Measurements from ENCODE around the gene KCNG2.

DNA sequence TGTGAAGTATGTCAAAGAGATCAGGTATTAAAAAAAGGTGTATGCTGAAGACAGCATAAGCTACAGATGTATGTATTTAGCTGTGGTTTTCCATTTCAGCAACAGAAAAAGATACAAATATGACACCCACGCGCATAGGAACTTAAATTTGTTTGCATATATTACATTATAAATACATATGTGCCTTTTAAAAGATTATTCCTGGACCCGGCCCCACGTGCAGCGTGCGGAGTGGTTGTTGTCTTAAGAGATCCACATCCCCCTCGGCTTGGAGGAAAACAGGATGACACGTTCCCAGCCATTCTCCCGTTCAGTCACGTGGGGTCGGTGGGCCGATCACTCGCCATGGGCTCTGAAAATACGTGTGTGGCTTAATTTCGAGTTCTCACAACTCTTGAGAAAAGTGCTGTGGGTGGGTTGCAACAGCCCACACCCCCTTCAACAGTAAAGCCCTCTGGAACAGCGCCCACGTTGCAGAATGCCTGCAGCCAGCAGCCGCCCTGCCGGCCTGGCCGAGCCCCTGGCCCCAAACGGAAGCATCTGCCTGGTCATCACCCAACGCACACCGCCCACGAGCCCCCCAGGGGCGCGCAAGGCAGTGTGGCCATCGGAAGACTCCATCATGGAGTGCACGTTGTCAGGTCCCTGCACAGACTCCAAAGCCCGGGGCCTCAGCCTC is 18.6 kb upstream of the KCNG2 start:
- TF ChIP-seq, protein P1, sequence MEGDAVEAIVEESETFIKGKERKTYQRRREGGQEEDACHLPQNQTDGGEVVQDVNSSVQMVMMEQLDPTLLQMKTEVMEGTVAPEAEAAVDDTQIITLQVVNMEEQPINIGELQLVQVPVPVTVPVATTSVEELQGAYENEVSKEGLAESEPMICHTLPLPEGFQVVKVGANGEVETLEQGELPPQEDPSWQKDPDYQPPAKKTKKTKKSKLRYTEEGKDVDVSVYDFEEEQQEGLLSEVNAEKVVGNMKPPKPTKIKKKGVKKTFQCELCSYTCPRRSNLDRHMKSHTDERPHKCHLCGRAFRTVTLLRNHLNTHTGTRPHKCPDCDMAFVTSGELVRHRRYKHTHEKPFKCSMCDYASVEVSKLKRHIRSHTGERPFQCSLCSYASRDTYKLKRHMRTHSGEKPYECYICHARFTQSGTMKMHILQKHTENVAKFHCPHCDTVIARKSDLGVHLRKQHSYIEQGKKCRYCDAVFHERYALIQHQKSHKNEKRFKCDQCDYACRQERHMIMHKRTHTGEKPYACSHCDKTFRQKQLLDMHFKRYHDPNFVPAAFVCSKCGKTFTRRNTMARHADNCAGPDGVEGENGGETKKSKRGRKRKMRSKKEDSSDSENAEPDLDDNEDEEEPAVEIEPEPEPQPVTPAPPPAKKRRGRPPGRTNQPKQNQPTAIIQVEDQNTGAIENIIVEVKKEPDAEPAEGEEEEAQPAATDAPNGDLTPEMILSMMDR (IDR thresholded peaks at IDR 0.05; ENCODE audit: insufficient read depth, low read length, poor library complexity, severe bottlenecking) = no peak
- TF ChIP-seq EZH2phosphoT487 (conservative IDR thresholded peaks at IDR 0.05; ENCODE audit: low read length) = no peak

Measured in SU-DHL-6 (cell line).